HG02943 (cell line): ENCODE measurements around the gene MMAA.
"Not testable (repeated sequence)": the region's sequence is repeated elsewhere in the genome, so short reads cannot be mapped to it uniquely, and the experiment has no call there.

Experiments
- ATAC-seq: cut with Tn5 transposase; IDR thresholded peaks from one replicate; pipeline ENCODE4 v1.9.1; 2021; ENCODE audit warnings: mild to moderate bottlenecking, low read depth, moderate library complexity; ENCODE audit not compliant: unreplicated experiment

MMAA gene

GRCh38 chr4:145618932-145619638, at the start of gene MMAA:
TSS of gene MMAA (plus strand) at chr4:145619385. CDS start at chr4:145639140, 19,755 bp downstream.
- peak; percentile 84 for ATAC-seq

GRCh38 chr4:145574546-145574945, 44.6 kb upstream of the MMAA start:
- ATAC-seq: not testable (repeated sequence)

GRCh38 chr4:145580906-145581305, 38.3 kb upstream of the MMAA start:
- ATAC-seq: no peak

GRCh38 chr4:145583191-145584055, 35.8 kb upstream of the MMAA start:
- no peak for ATAC-seq

- no peak for ATAC-seq
These were observed 32.0 kb upstream of the MMAA start for GRCh38 chr4:145587088-145587754.

- ATAC-seq: not testable (repeated sequence)
These were observed 29.8 kb upstream of the MMAA start for GRCh38 chr4:145589381-145589780.

GRCh38 chr4:145589916-145590702, 29.1 kb upstream of the MMAA start:
- no peak for ATAC-seq

- no peak for ATAC-seq
These were observed 16.9 kb upstream of the MMAA start for GRCh38 chr4:145602129-145602760.

GRCh38 chr4:145605941-145606340, 13.2 kb upstream of the MMAA start:
- ATAC-seq: no peak

- ATAC-seq: no peak
These were observed 9.4 kb upstream of the MMAA start for GRCh38 chr4:145609481-145610427.

- ATAC-seq: peak; percentile 70
These were observed 5.5 kb upstream of the MMAA start for GRCh38 chr4:145613566-145614232.

- ATAC-seq: no peak
These were observed 5.0 kb upstream of the MMAA start for GRCh38 chr4:145614233-145614610.

- ATAC-seq: no peak
These were observed 814 bp upstream of the MMAA start for GRCh38 chr4:145618210-145618931.

GRCh38 chr4:145619639-145619996, 433 bp downstream of the MMAA start:
- ATAC-seq: peak; percentile 57

GRCh38 chr4:145622067-145622466, 2.9 kb downstream of the MMAA start:
- ATAC-seq: not testable (repeated sequence)

- ATAC-seq: peak; percentile 30
These were observed 4.6 kb downstream of the MMAA start for GRCh38 chr4:145623831-145624230.

- peak; percentile 61 for ATAC-seq
These were observed 6.8 kb downstream of the MMAA start for GRCh38 chr4:145625677-145626622.
